HepG2 (cell line): ENCODE data around the gene ST3GAL4.

Experiments used
- ETV5 ChIP-seq: IDR thresholded peaks from 2 replicates; pipeline ENCODE4 v1.6.1; 2018; ENCODE audit warnings: missing biosample characterization, missing genetic modification reagents, inconsistent platforms, borderline replicate concordance
- HDAC2 ChIP-seq: sonication (generic); formaldehyde crosslinking; IDR thresholded peaks from 2 replicates; pipeline ENCODE4 v1.4.0; 2020; ENCODE audit warnings: missing genetic modification reagents
- MTF2 ChIP-seq: sonication (generic); formaldehyde crosslinking; IDR thresholded peaks from 2 replicates; pipeline ENCODE4 v1.5.0; 2020; ENCODE audit warnings: missing genetic modification reagents, borderline replicate concordance
- POLR2AphosphoS5 ChIP-seq: IDR thresholded peaks from 2 replicates; pipeline ENCODE4 v1.6.1; 2012; ENCODE audit warnings: low read depth, low read length
- RFX5 ChIP-seq: IDR thresholded peaks from 2 replicates; pipeline ENCODE4 v1.6.1; 2011; ENCODE audit warnings: low read depth, low read length, improper control_type of control experiment
- SOX6 ChIP-seq, 2 experiments: fragments of 450-650 bp in 1 of 2; sonication (generic) in 1 of 2; formaldehyde crosslinking in 1 of 2; IDR thresholded peaks; 2 replicates each; pipeline versions ENCODE4 v1.4.0 to v1.6.1; 2017 to 2020; ENCODE audit warnings: antibody characterized with exemption in 1 of 2, mild to moderate bottlenecking in 1 of 2, missing genetic modification reagents in 1 of 2
- SP1 ChIP-seq, 2 experiments: fragments of 450-650 bp in 1 of 2; sonication (generic) in 1 of 2; formaldehyde crosslinking in 1 of 2; IDR thresholded peaks; 2 replicates each; pipeline versions ENCODE4 v1.4.0 to v1.6.1; 2016 to 2020; ENCODE audit warnings: missing genetic modification reagents in 1 of 2
- SP4 ChIP-seq: sonication (generic); formaldehyde crosslinking; IDR thresholded peaks from 2 replicates; pipeline ENCODE4 v1.8.1; 2023; ENCODE audit warnings: mild to moderate bottlenecking, missing genetic modification reagents
- TGIF2 ChIP-seq: IDR thresholded peaks from 2 replicates; pipeline ENCODE4 v1.6.1; 2016; ENCODE audit warnings: control low read depth, missing compliant biosample characterization
- ZBTB1 ChIP-seq: sonication (generic); formaldehyde crosslinking; IDR thresholded peaks from 2 replicates; pipeline ENCODE4 v1.4.0; 2020; ENCODE audit warnings: missing genetic modification reagents, borderline replicate concordance
- TF ChIP-seq, protein P1 (sequence below): sonication (generic); formaldehyde crosslinking; IDR thresholded peaks from 2 replicates; pipeline ENCODE4 v1.5.0; 2020; ENCODE audit warnings: mild to moderate bottlenecking, missing genetic modification reagents, moderate library complexity
- TF ChIP-seq, protein P2 (sequence below): sonication (generic); formaldehyde crosslinking; IDR thresholded peaks from 2 replicates; pipeline ENCODE4 v1.4.0; 2020; ENCODE audit warnings: missing genetic modification reagents
- TF ChIP-seq, protein P3 (sequence below): sonication (generic); formaldehyde crosslinking; IDR thresholded peaks from 2 replicates; pipeline ENCODE4 v1.4.0; 2020; ENCODE audit warnings: missing genetic modification reagents, borderline replicate concordance
- TF ChIP-seq, protein P4 (sequence below), 2 experiments: IDR thresholded peaks; 2 replicates each; pipeline ENCODE4 v1.6.1; 2011 to 2012; ENCODE audit warnings: low read length in 2 of 2, borderline replicate concordance in 1 of 2, low read depth in 1 of 2, mild to moderate bottlenecking in 1 of 2, moderate library complexity in 1 of 2

GRCh38 chr11:126457817-126458216 is 102.3 kb downstream of the ST3GAL4 start:
- TF ChIP-seq RFX5 (no peak), ZBTB1 (CRISPR knock-in tag) (no peak), POLR2AphosphoS5 (no peak), ETV5 (CRISPR knock-in tag) (no peak), MTF2 (no peak), SOX6 (IDR thresholded peaks at IDR 0.05) (no peak), SOX6 (CRISPR knock-in tag; IDR thresholded peaks at IDR 0.05) (no peak), SP4 (CRISPR knock-in tag) (no peak), HDAC2 (no peak), SP1 (IDR thresholded peaks at IDR 0.05) (no peak), SP1 (CRISPR knock-in tag; IDR thresholded peaks at IDR 0.05) (no peak), TGIF2 (CRISPR knock-in tag) (no peak)
- TF ChIP-seq, protein P1, sequence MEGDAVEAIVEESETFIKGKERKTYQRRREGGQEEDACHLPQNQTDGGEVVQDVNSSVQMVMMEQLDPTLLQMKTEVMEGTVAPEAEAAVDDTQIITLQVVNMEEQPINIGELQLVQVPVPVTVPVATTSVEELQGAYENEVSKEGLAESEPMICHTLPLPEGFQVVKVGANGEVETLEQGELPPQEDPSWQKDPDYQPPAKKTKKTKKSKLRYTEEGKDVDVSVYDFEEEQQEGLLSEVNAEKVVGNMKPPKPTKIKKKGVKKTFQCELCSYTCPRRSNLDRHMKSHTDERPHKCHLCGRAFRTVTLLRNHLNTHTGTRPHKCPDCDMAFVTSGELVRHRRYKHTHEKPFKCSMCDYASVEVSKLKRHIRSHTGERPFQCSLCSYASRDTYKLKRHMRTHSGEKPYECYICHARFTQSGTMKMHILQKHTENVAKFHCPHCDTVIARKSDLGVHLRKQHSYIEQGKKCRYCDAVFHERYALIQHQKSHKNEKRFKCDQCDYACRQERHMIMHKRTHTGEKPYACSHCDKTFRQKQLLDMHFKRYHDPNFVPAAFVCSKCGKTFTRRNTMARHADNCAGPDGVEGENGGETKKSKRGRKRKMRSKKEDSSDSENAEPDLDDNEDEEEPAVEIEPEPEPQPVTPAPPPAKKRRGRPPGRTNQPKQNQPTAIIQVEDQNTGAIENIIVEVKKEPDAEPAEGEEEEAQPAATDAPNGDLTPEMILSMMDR (CRISPR knock-in tag), result no peak
- TF ChIP-seq, protein P2, sequence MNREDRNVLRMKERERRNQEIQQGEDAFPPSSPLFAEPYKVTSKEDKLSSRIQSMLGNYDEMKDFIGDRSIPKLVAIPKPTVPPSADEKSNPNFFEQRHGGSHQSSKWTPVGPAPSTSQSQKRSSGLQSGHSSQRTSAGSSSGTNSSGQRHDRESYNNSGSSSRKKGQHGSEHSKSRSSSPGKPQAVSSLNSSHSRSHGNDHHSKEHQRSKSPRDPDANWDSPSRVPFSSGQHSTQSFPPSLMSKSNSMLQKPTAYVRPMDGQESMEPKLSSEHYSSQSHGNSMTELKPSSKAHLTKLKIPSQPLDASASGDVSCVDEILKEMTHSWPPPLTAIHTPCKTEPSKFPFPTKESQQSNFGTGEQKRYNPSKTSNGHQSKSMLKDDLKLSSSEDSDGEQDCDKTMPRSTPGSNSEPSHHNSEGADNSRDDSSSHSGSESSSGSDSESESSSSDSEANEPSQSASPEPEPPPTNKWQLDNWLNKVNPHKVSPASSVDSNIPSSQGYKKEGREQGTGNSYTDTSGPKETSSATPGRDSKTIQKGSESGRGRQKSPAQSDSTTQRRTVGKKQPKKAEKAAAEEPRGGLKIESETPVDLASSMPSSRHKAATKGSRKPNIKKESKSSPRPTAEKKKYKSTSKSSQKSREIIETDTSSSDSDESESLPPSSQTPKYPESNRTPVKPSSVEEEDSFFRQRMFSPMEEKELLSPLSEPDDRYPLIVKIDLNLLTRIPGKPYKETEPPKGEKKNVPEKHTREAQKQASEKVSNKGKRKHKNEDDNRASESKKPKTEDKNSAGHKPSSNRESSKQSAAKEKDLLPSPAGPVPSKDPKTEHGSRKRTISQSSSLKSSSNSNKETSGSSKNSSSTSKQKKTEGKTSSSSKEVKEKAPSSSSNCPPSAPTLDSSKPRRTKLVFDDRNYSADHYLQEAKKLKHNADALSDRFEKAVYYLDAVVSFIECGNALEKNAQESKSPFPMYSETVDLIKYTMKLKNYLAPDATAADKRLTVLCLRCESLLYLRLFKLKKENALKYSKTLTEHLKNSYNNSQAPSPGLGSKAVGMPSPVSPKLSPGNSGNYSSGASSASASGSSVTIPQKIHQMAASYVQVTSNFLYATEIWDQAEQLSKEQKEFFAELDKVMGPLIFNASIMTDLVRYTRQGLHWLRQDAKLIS (CRISPR knock-in tag), result no peak
- TF ChIP-seq, protein P3, sequence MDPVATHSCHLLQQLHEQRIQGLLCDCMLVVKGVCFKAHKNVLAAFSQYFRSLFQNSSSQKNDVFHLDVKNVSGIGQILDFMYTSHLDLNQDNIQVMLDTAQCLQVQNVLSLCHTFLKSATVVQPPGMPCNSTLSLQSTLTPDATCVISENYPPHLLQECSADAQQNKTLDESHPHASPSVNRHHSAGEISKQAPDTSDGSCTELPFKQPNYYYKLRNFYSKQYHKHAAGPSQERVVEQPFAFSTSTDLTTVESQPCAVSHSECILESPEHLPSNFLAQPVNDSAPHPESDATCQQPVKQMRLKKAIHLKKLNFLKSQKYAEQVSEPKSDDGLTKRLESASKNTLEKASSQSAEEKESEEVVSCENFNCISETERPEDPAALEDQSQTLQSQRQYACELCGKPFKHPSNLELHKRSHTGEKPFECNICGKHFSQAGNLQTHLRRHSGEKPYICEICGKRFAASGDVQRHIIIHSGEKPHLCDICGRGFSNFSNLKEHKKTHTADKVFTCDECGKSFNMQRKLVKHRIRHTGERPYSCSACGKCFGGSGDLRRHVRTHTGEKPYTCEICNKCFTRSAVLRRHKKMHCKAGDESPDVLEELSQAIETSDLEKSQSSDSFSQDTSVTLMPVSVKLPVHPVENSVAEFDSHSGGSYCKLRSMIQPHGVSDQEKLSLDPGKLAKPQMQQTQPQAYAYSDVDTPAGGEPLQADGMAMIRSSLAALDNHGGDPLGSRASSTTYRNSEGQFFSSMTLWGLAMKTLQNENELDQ, result no peak
- TF ChIP-seq, protein P4, sequence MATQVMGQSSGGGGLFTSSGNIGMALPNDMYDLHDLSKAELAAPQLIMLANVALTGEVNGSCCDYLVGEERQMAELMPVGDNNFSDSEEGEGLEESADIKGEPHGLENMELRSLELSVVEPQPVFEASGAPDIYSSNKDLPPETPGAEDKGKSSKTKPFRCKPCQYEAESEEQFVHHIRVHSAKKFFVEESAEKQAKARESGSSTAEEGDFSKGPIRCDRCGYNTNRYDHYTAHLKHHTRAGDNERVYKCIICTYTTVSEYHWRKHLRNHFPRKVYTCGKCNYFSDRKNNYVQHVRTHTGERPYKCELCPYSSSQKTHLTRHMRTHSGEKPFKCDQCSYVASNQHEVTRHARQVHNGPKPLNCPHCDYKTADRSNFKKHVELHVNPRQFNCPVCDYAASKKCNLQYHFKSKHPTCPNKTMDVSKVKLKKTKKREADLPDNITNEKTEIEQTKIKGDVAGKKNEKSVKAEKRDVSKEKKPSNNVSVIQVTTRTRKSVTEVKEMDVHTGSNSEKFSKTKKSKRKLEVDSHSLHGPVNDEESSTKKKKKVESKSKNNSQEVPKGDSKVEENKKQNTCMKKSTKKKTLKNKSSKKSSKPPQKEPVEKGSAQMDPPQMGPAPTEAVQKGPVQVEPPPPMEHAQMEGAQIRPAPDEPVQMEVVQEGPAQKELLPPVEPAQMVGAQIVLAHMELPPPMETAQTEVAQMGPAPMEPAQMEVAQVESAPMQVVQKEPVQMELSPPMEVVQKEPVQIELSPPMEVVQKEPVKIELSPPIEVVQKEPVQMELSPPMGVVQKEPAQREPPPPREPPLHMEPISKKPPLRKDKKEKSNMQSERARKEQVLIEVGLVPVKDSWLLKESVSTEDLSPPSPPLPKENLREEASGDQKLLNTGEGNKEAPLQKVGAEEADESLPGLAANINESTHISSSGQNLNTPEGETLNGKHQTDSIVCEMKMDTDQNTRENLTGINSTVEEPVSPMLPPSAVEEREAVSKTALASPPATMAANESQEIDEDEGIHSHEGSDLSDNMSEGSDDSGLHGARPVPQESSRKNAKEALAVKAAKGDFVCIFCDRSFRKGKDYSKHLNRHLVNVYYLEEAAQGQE (IDR thresholded peaks at IDR 0.05; ENCODE audit: borderline replicate concordance in 1 of 2, low read depth in 1 of 2, low read length in 2 of 2), result no peak
